ENCODE results near the gene DPEP1. TPM values are rescaled to one million over a fixed set of nuclear protein-coding genes. Genes with fewer than 3 reads are reported as not detected.

Gene DPEP1
- total RNA-seq, 1 donor from 2014 or later, result 0.20 TPM

- no peak for DNase-seq (ENCODE audit: low read depth in 2 of 2)
Measured at GRCh38 chr16:89598199-89598598, 15.2 kb upstream of the DPEP1 start.

GRCh38 chr16:89599451-89599858 is 14.0 kb upstream of the DPEP1 start:
- DNase-seq (ENCODE audit: low read depth in 2 of 2), result no peak

DNA sequence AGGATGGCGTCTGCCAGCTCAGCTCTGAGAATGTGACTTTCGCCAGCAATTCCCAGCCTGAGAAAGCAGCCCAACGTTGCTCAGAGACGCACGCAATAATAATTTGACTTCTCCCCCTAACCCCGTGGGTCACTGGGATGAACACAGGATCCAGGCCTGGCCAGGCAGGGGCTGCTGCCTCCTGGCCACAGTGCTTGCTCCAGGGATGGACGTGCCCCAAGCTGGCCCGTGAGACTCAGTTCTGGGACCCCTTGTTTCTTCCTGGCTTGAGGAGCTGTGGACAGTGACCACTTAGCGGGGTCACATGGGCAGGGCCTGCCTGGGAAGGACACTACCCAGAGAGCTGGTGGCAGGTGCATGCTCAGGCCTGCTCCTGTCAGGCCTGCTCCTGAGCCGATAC is 13.5 kb upstream of the DPEP1 start:
- no peak for DNase-seq (ENCODE audit: low read depth in 2 of 2)

DNA sequence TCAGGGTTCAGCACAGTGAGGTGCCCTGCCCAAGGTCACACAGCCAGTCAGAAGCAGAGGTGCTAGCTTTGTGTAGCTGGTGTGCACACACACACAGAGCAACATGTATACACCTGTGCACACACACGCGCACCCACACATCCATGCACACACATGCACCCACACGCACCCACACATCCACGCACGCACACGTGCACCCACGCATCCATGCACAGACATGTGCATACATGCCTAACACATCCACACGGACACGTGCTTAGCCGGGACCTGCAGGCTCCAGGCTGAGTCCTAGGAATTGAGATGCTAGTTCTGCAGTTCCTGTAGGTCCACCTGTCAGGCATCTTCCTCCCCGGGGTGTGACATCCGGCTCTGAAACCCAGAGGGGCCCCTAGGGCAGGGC is 13.0 kb upstream of the DPEP1 start:
- no peak for DNase-seq (ENCODE audit: low read depth in 2 of 2)

DNA sequence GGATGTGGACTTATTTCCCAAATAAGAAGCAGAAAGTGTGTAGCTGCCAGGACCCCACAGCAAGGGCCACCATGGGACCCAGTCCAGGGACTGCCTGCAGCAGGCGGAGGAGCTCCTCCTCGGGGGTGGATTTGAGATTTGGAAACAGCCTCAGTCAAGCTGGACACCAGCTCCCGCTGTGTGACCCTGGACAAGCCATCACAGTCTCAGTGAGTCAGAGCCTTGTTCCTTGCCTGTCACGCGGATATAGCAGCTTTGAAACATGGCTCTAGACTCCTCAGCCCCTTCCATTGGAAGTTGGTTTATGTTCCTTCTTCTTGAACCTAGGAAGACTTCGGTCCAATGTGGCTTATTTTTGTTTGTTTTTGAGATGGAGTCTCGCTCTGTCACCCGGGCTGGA is 12.5 kb upstream of the DPEP1 start:
- DNase-seq (ENCODE audit: low read depth in 2 of 2), result no peak

DNA sequence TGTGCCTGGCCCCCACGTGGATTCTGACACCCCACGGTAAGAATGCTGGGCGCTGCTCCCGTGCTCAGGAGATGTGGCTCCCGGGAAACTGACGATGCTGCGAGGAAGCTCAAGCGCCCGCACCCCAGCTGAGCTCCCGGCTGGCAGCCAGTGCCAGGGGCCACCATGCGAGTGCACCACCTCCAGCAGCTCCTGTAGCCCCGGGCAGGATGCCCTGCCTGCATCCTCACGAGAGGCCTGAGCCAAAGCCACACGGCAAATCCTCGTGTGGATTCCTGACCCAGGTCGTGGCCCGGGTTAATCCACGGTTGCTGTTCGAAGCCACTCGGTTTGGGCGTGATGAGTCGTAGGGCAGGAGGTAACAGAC is 11.6 kb upstream of the DPEP1 start:
- DNase-seq (ENCODE audit: low read depth in 2 of 2), result no peak

- DNase-seq (ENCODE audit: low read depth in 2 of 2), result peak; percentile 68 to 90
Measured at GRCh38 chr16:89602273-89602951, 11.0 kb upstream of the DPEP1 start.

DNA sequence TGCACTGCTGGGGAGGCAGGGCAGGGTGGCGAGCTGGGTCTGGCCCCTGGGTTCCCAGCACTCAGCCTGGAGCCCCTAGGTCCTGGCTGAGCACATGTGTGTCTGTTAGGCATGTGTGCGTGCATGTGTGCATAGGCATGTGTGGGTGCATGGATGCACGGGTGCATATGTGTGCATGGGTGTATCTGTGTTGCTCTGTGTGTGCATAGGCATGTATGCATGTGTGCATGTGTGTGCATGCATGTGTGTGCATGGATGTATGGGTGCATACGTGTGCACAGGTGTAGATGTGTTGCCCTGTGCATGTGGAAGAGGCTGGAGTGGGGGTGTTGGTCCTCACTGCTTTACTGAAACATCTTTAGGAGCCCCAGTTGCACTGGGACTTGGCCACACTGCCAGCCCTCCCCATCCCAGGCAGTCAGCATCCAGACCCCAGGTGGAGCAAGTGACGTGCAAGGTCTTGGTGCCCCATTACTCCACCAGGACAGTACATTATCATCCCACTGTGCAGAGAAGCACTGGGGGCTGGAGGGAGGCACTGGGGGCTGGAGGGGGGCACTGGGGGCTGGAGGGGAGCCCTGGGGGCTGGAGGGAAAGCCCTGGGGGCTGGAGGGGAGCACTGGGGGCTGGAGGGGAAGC is 10.4 kb upstream of the DPEP1 start:
- no peak for DNase-seq (ENCODE audit: low read depth in 2 of 2)

DNA sequence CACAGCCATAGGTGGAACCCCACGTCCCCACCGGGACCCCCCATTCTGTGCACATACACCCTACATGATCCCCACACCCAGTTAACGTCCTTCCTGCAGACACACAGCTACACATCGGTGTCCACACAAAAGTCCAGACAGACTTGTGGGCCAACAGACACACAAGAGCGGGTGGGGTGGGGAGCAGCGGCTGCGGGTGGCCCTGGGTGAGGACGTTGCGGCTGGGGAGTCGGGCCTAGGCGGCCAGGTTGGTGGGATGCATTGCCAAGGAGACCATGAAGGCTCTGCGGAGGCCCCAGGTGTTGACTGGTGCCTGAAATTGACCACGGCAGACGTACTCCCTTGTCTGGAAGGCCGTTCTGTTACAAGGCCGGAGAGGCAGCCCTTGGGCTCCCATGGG is 8.7 kb upstream of the DPEP1 start:
- no peak for DNase-seq (ENCODE audit: low read depth in 2 of 2)

- DNase-seq (ENCODE audit: low read depth in 2 of 2), result no peak
Measured at GRCh38 chr16:89605186-89605970, 8.1 kb upstream of the DPEP1 start.

- DNase-seq (ENCODE audit: low read depth in 2 of 2), result no peak
Measured at GRCh38 chr16:89606006-89606405, 7.4 kb upstream of the DPEP1 start.

- no peak for DNase-seq (ENCODE audit: low read depth in 2 of 2)
Measured at GRCh38 chr16:89607453-89607852, 6.0 kb upstream of the DPEP1 start.

- DNase-seq (ENCODE audit: low read depth in 2 of 2), result no peak
Measured at GRCh38 chr16:89607937-89608740, 5.3 kb upstream of the DPEP1 start.

GRCh38 chr16:89610108-89610453 is 3.4 kb upstream of the DPEP1 start:
- no peak for DNase-seq (ENCODE audit: low read depth in 2 of 2)

GRCh38 chr16:89612415-89613166 is 851 bp upstream of the DPEP1 start:
- no peak for DNase-seq (ENCODE audit: low read depth in 2 of 2)

GRCh38 chr16:89613954-89614459 is 565 bp downstream of the DPEP1 start:
- DNase-seq (ENCODE audit: low read depth in 2 of 2), result no peak

DNA sequence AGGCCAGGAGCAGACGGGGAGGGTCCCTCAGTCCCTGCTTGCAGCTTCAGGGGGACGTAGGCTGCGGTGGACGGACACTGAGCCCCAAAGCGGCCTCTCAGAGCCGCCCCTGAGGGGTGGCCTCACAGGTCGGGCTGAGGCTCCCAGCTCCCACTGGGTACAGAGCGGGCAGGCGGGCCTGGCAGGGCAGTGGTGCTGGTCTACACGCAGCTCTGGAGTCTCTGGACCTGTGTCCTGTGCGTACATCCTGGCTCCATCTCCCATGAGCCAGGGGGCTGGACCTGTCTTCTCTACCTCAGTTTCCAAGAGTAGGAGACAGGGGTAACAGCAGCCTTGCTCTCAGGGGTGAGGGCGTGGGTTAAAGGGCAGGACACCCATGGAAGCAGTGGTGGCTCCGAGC is 1.7 kb downstream of the DPEP1 start:
- no peak for DNase-seq (ENCODE audit: low read depth in 2 of 2)

DNA sequence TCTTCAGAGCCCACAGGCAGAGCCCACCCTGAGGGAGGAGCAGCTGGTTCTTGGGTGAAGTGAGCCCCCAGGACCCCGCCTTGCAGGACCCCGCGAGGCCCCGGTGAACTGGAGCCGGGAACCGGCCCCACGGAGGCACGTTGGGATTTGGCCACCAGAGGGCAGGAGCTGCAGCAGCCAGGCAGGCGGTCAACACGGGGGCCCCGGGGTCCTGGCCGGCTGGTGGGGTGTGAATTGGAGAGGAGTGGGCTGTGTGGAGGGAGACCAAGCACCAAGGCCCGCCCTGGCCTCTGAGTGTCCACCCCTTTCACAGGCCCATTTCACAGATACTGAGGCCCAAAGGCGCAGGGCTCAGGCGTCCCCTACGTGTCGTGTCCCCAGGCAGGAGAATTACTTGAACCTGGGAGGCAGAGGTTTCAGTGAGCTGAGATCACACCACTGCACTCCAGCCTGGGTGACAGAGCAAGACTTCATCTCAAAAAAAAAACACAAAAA is 2.2 kb downstream of the DPEP1 start:
- peak in 1 of 2 donors; percentile 40 for DNase-seq (ENCODE audit: low read depth in 2 of 2)

GRCh38 chr16:89616623-89617022 is 3.2 kb downstream of the DPEP1 start:
- DNase-seq (ENCODE audit: low read depth in 2 of 2), result no peak

DNA sequence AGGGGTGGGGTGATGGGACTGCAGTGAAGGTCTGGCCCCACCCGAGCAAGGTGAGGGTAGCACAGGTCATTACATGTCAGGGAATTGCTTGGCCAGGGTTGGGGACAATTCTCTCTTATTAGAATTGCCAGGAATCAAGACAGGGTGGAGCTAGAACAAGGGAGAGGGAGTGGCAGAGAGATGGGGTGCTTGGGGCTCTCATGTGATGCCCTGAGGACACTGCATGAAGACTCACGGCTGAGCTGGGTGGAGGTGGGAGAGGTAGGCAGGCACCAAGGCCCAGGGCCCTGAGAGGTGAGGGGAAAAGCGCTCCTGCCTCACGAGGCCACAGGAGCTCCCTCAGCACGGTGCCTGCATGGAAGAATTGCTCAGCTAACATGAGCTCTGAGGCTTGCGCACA is 3.6 kb downstream of the DPEP1 start:
- DNase-seq (ENCODE audit: low read depth in 2 of 2), result no peak
